Endothelial cell of umbilical vein (primary cell): ENCODE measurements around the gene DNAH1. TPM values are rescaled to one million over a fixed set of nuclear protein-coding genes. Genes with fewer than 3 reads are reported as not detected.

ENCODE experiments used
- BruUV-seq: library from RNA; stranded (reverse); fragments of 400-500 nt; replicated peaks from 2 replicates; lab custom pipeline; 2021; lab: Mats Ljungman, UMichigan
- CTCF ChIA-PET: fragments of 300-600, 350-600 bp; sonication (Branson Sonifier 250); formaldehyde crosslinking; loops from one replicate; lab custom pipeline; 2021; ENCODE audit warnings: antibody characterized with exemption, inconsistent platforms; lab: Charles Lee
- POLR2A ChIA-PET: fragments of 300-600, 350-600 bp; sonication (Branson Sonifier 250); formaldehyde crosslinking; loops from one replicate; lab custom pipeline; 2021; ENCODE audit warnings: antibody characterized with exemption, inconsistent platforms; lab: Charles Lee
- DNase-seq: peaks from one replicate; pipeline ENCODE4 v3.0.0-alpha.2; 2011; ENCODE audit warnings: low read depth, low spot score
- FAIRE-seq: peaks from 2 replicates; lab custom pipeline; 2011; peaks lifted over from hg19 to GRCh38; lab: Jason Lieb, UNC
- H2AFZ ChIP-seq: 2 replicates; pipeline ENCODE4 v1.6.0; 2012; ENCODE audit warnings: low read depth, low read length, control low read depth, inconsistent platforms
- H3K27ac ChIP-seq: 2 replicates; pipeline ENCODE4 v1.5.1; 2011; ENCODE audit warnings: low read depth, mild to moderate bottlenecking, control low read depth, low read length, moderate library complexity; ENCODE audit not compliant: insufficient read depth
- H3K27me3 ChIP-seq, 2 experiments: 2 replicates each; pipeline versions ENCODE4 v1.6.0 to v1.6.1; 2011; ENCODE audit warnings: low read length in 2 of 2, mixed read lengths in 1 of 2; ENCODE audit not compliant: control insufficient read depth in 2 of 2, insufficient read depth in 2 of 2
- H3K36me3 ChIP-seq, 2 experiments: 2 replicates in 1 of 2; 3 replicates in 1 of 2; pipeline ENCODE4 v1.5.1; 2011; ENCODE audit warnings: low read length in 2 of 2, mild to moderate bottlenecking in 1 of 2, moderate library complexity in 1 of 2; ENCODE audit not compliant: control insufficient read depth in 2 of 2, insufficient read depth in 2 of 2; ENCODE audit errors: extremely low read depth in 1 of 2
- H3K4me1 ChIP-seq: 3 replicates; pipeline ENCODE4 v1.5.1; 2011; ENCODE audit warnings: mild to moderate bottlenecking, low read length; ENCODE audit not compliant: control insufficient read depth, insufficient read depth; ENCODE audit errors: extremely low read depth
- H3K4me2 ChIP-seq: 2 replicates; pipeline ENCODE4 v1.6.1; 2011; ENCODE audit warnings: low read length, control low read depth, mixed read lengths; ENCODE audit not compliant: insufficient read depth
- H3K4me3 ChIP-seq, 3 experiments: fragments of 200-600 bp in 1 of 3; sonication (generic), shearing (Covaris generic) in 1 of 3; replicated peaks in 1 of 3; 2 replicates each; pipeline ENCODE4 v1.5.1; 2011 to 2016; ENCODE audit warnings: control low read depth in 3 of 3, low read length in 3 of 3, mild to moderate bottlenecking in 2 of 3, inconsistent platforms in 1 of 3, low read depth in 1 of 3, moderate library complexity in 1 of 3; ENCODE audit not compliant: insufficient read depth in 1 of 3
- H3K79me2 ChIP-seq: 2 replicates; pipeline ENCODE4 v1.6.0; 2012; ENCODE audit warnings: low read length, inconsistent platforms; ENCODE audit not compliant: control insufficient read depth, insufficient read depth
- H3K9ac ChIP-seq: replicated peaks from 2 replicates; pipeline ENCODE3; 2011; ENCODE audit warnings: low read length, control low read depth; ENCODE audit not compliant: insufficient read depth; ENCODE audit errors: extremely low read depth
- H3K9me1 ChIP-seq: replicated peaks from 3 replicates; pipeline ENCODE4 v1.6.0; 2011; ENCODE audit warnings: mild to moderate bottlenecking, low read length; ENCODE audit not compliant: control insufficient read depth, insufficient read depth; ENCODE audit errors: extremely low read depth
- H3K9me3 ChIP-seq: replicated peaks from 2 replicates; pipeline ENCODE4 v1.5.1; 2012; ENCODE audit warnings: low read length, inconsistent platforms; ENCODE audit not compliant: control insufficient read depth, insufficient read depth
- H4K20me1 ChIP-seq: replicated peaks from 2 replicates; pipeline ENCODE3; 2011; ENCODE audit warnings: mild to moderate bottlenecking, low read length; ENCODE audit not compliant: control insufficient read depth, insufficient read depth; ENCODE audit errors: extremely low read depth
- CTCF ChIP-seq, 2 donors: IDR thresholded peaks; 1 replicate in 1 of 2; 2 replicates in 1 of 2; pipeline ENCODE4 v1.5.1; 2011; ENCODE audit warnings: low read length in 2 of 2, mild to moderate bottlenecking in 2 of 2, moderate library complexity in 2 of 2, control low read depth in 1 of 2, inconsistent platforms in 1 of 2, low read depth in 1 of 2; ENCODE audit not compliant: insufficient read depth in 1 of 2; ENCODE audit errors: extremely low read depth in 1 of 2
- FOS ChIP-seq: IDR thresholded peaks from 2 replicates; pipeline ENCODE4 v1.6.1; 2011; ENCODE audit warnings: mild to moderate bottlenecking, low read length, moderate library complexity, borderline replicate concordance; ENCODE audit not compliant: insufficient read depth
- GATA2 ChIP-seq: IDR thresholded peaks from 2 replicates; pipeline ENCODE4 v1.7.0; 2011; ENCODE audit warnings: low read depth, mild to moderate bottlenecking, moderate library complexity, mixed read lengths, low read length; ENCODE audit not compliant: insufficient read length, insufficient read depth
- POLR2A ChIP-seq: IDR thresholded peaks from 2 replicates; pipeline ENCODE4 v1.6.1; 2012; ENCODE audit warnings: low read depth, mild to moderate bottlenecking, control low read depth, low read length
- POLR2AphosphoS5 ChIP-seq: IDR thresholded peaks from 2 replicates; pipeline ENCODE4 v1.6.1; 2012; ENCODE audit warnings: low read depth, mild to moderate bottlenecking, control low read depth, low read length, moderate library complexity; ENCODE audit not compliant: insufficient read depth
- dilution Hi-C: fragments of 300-500 bp; cut with MboI; formaldehyde crosslinking; loops from one replicate; pipeline ENCODE4 v1.15.0; 2019; ENCODE audit warnings: low sequenced_read_pairs; ENCODE audit not compliant: extremely low pct_ligation_motif_present
- intact Hi-C: fragments of 100-400 bp; cut with micrococcal nuclease; formaldehyde crosslinking; loops from one replicate; pipeline ENCODE4 v1.10.0; 2022
- polyA plus RNA-seq, 4 experiments: library from polyadenylated mRNA; depleted of rRNA in 3 of 4; stranded (reverse) in 3 of 4; unstranded in 1 of 4; fragments of >200 nt; gene quantifications; 2 replicates each; pipeline versions ENCODE4 v1.2.1 to v1.2.3, GENCODE V29; 2011 to 2012; ENCODE audit warnings: missing spikeins in 1 of 4
- total RNA-seq: library from RNA; stranded (reverse); gene quantifications from 2 replicates; pipeline ENCODE4 v1.2.3, GENCODE V29; 2021

DNAH1 gene
- total and polyA plus RNA-seq, 2 donors (not counting 3 experiments of a cell fraction or from before 2014, with no cell fraction given) = 5.8 to 6.0 TPM

- CTCF ChIA-PET = interaction anchor here (1.0 to 4.6 kb wide), 2 partner anchors 8 to 11 kb away, joined by 5 to 24 read pairs; partner anchors contain the start of gene SEMA3G
Measured at GRCh38 chr3:52438579-52439425, 122.7 kb downstream of the DNAH1 start.

More at GRCh38 chr3:52438579-52439425, 122.7 kb downstream of the DNAH1 start:
- Histone ChIP-seq H3K27ac (no peak overlapping the region), H3K9ac (no peak overlapping the region), H2AFZ (no peak overlapping the region), H3K79me2 (no peaks in the 10 kb centered on the region), H3K4me3 (no peak overlapping the region), H4K20me1 (no peaks in the 10 kb centered on the region), H3K36me3 (peaks cover 0 to 20% of the 10 kb centered on the region in 2 experiments), H3K4me1 (no peaks in the 10 kb centered on the region), H3K9me3 (no peaks in the 10 kb centered on the region), H3K27me3 (no peaks in the 10 kb centered on the region), H3K4me2 (no peak overlapping the region), H3K9me1 (no peaks in the 10 kb centered on the region)
- dilution Hi-C loops (no loop called here), intact Hi-C loops (no loop called here)
- FAIRE-seq = no peak
- BruUV-seq = no TSS peak
- POLR2A ChIA-PET = no interaction called here
- TF ChIP-seq GATA2 (no peak), POLR2AphosphoS5 (no peak), CTCF (IDR thresholded peaks at IDR 0.05; ENCODE audit: extremely low read depth in 1 of 2, insufficient read depth in 1 of 2, low read depth in 1 of 2, low read length in 2 of 2) (no peak), POLR2A (no peak), FOS (no peak)
- DNase-seq = no peak
